IMR-90 (cell line): ENCODE measurements around the gene CARMIL1.

Source experiments
- BHLHE40 ChIP-seq: fragments of 150-350 bp; IDR thresholded peaks from 2 replicates; pipeline ENCODE4 v1.6.1; 2016; ENCODE audit warnings: mild to moderate bottlenecking, low read depth, low read length
- CEBPB ChIP-seq: IDR thresholded peaks from 2 replicates; pipeline ENCODE4 v1.6.1; 2012; ENCODE audit warnings: low read depth, low read length, improper control_type of control experiment
- CTCF ChIP-seq: conservative IDR thresholded peaks from 2 replicates; pipeline ENCODE4 v1.5.1; 2012; ENCODE audit warnings: mild to moderate bottlenecking, low read depth, low read length, improper control_type of control experiment
- FOS ChIP-seq: fragments of 150-350 bp; IDR thresholded peaks from 2 replicates; pipeline ENCODE4 v1.6.1; 2016; ENCODE audit warnings: low read depth, low read length
- MAFK ChIP-seq: IDR thresholded peaks from 2 replicates; pipeline ENCODE4 v1.6.1; 2012; ENCODE audit warnings: low read depth, low read length, improper control_type of control experiment
- MAZ ChIP-seq: IDR thresholded peaks from 2 replicates; pipeline ENCODE4 v1.6.1; 2012; ENCODE audit warnings: low read depth, mild to moderate bottlenecking, low read length, improper control_type of control experiment, moderate library complexity, borderline replicate concordance
- POLR2A ChIP-seq: IDR thresholded peaks from 2 replicates; pipeline ENCODE4 v1.6.1; 2012; ENCODE audit warnings: mild to moderate bottlenecking, low read depth, low read length
- RAD21 ChIP-seq: IDR thresholded peaks from 2 replicates; pipeline ENCODE4 v1.6.1; 2012; ENCODE audit warnings: low read length, improper control_type of control experiment
- RCOR1 ChIP-seq: IDR thresholded peaks from 2 replicates; pipeline ENCODE4 v1.6.1; 2012; ENCODE audit warnings: mild to moderate bottlenecking, low read length, improper control_type of control experiment; ENCODE audit not compliant: insufficient replicate concordance
- SMC3 ChIP-seq: fragments of 150-350 bp; IDR thresholded peaks from 2 replicates; pipeline ENCODE4 v1.6.1; 2016; ENCODE audit warnings: low read depth, mild to moderate bottlenecking, antibody characterized with exemption, low read length, moderate library complexity
- TF ChIP-seq, protein P1 (sequence below): fragments of 150-350 bp; IDR thresholded peaks from 2 replicates; pipeline ENCODE4 v1.6.1; 2017; ENCODE audit warnings: mild to moderate bottlenecking, antibody characterized with exemption, low read length, low read depth

- TF ChIP-seq, protein P1, sequence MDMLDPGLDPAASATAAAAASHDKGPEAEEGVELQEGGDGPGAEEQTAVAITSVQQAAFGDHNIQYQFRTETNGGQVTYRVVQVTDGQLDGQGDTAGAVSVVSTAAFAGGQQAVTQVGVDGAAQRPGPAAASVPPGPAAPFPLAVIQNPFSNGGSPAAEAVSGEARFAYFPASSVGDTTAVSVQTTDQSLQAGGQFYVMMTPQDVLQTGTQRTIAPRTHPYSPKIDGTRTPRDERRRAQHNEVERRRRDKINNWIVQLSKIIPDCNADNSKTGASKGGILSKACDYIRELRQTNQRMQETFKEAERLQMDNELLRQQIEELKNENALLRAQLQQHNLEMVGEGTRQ, result no peak
- no peak for TF ChIP-seq CTCF
- TF ChIP-seq CEBPB, result no peak
- no peak for TF ChIP-seq MAFK
- TF ChIP-seq BHLHE40, result no peak
- no peak for TF ChIP-seq MAZ
- TF ChIP-seq RCOR1, result no peak
- no peak for TF ChIP-seq FOS
- TF ChIP-seq POLR2A, result no peak
- TF ChIP-seq RAD21, result no peak
- no peak for TF ChIP-seq SMC3
These were observed 169.9 kb downstream of the CARMIL1 start for GRCh38 chr6:25448965-25449538.
